Measurements from ENCODE around the gene TYMP.
A peak's percentile ranks its signal among the peaks of the same experiment; 100 is the strongest.

Gene TYMP

DNA sequence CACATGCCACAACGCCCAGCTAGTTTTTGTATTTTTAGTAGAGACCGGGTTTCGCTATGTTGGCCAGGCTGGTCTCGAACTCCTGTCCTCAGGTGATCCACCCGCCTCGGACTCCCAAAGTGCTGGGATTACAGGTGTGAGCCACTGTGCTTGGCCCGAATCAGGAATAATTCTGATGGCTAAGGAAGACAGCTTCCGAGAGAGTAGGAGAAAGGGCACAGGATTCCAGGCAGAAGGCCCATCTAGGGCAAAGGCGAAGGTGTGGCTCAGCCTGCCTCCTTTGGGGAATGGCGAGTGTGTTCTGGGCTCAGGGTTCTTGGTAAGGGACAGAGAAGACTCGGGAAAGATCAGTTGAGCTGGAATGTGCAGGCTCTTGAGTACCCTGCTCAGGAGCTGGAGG, 34.5 kb upstream of the TYMP start:
- no peak for DNase-seq
- TF ChIP-seq, protein P1, sequence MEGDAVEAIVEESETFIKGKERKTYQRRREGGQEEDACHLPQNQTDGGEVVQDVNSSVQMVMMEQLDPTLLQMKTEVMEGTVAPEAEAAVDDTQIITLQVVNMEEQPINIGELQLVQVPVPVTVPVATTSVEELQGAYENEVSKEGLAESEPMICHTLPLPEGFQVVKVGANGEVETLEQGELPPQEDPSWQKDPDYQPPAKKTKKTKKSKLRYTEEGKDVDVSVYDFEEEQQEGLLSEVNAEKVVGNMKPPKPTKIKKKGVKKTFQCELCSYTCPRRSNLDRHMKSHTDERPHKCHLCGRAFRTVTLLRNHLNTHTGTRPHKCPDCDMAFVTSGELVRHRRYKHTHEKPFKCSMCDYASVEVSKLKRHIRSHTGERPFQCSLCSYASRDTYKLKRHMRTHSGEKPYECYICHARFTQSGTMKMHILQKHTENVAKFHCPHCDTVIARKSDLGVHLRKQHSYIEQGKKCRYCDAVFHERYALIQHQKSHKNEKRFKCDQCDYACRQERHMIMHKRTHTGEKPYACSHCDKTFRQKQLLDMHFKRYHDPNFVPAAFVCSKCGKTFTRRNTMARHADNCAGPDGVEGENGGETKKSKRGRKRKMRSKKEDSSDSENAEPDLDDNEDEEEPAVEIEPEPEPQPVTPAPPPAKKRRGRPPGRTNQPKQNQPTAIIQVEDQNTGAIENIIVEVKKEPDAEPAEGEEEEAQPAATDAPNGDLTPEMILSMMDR (IDR thresholded peaks at IDR 0.05; ENCODE audit: low read length) = no peak
- no peak for TF ChIP-seq EZH2 (optimal IDR thresholded peaks at IDR 0.05; ENCODE audit: low read depth, low read length)
- no peak for TF ChIP-seq EZH2phosphoT487 (IDR thresholded peaks at IDR 0.05; ENCODE audit: low read length)
- Histone ChIP-seq H4K20me1 (ENCODE audit: insufficient read depth, low read length) (no peaks in the 10 kb centered on the region), H3K9ac (ENCODE audit: low read length) (no peak overlapping the region), H3K4me2 (ENCODE audit: low read depth, low read length) (no peak overlapping the region), H3K9me3 (replicated peaks; ENCODE audit: insufficient read depth, low read length) (no peaks in the 10 kb centered on the region), H3F3A (ENCODE audit: insufficient read depth, low read length) (no peaks in the 10 kb centered on the region), H3K79me2 (ENCODE audit: low read length) (no peaks in the 10 kb centered on the region), H3K9me2 (replicated peaks; ENCODE audit: insufficient read depth, low read length) (no peaks in the 10 kb centered on the region), H3K27ac (ENCODE audit: low read length) (no peak overlapping the region), H3K4me3 (ENCODE audit: low read length) (no peak overlapping the region), H3K27me3 (replicated peaks; ENCODE audit: insufficient read depth, low read length) (peaks cover 20% of the 10 kb centered on the region), H3K4me1 (ENCODE audit: low read length) (no peaks in the 10 kb centered on the region), H3K36me3 (replicated peaks; ENCODE audit: insufficient read depth, low read length) (no peaks in the 10 kb centered on the region), H2AFZ (ENCODE audit: low read length) (no peak overlapping the region)

DNA sequence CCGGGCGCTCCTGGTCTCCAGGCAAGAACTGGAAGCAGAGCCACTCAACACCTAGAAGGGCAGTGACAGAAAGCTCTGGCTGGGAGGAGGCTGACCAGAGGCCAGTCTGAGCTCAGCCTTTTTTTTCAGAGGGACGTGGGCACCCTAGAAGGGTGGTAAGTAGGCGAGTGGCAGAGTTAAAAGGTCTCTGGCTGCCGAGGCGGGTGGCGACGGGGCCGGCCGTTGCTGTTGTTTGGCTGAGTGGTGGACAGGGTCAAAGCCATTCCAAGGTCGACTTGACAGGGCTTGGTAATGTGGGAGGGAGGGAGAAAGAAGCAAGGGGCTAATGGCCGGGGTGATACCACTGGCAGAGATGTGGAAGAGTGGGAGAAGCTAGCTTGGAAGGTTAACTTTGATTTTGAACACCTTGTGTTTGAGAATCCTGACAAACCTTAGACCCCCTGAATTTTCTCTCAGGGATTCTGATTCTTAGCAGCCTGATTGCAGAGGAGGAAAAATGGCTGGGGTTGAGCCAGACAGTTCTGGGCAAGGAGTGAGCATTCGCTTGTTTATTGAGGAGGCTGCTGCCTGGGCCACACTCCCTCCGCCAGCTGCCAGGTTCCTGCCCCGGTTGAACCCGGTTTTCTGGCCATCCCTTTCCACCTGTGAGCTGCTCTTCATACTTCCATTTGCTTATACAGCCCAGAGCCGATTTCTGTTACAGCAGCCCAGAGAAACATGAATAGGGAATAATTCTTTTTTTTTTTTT, 33.8 kb upstream of the TYMP start:
- Histone ChIP-seq H3K27me3 (replicated peaks; ENCODE audit: insufficient read depth, low read length) (peaks cover 20% of the 10 kb centered on the region), H2AFZ (ENCODE audit: low read length) (peak overlapping the region; percentile 99), H3K9ac (ENCODE audit: low read length) (peak overlapping the region; percentile 43; the same call in 1 of the 2 replicates), H3K27ac (ENCODE audit: low read length) (no peak overlapping the region), H3K36me3 (replicated peaks; ENCODE audit: insufficient read depth, low read length) (no peaks in the 10 kb centered on the region), H3K79me2 (ENCODE audit: low read length) (no peaks in the 10 kb centered on the region), H3K4me3 (ENCODE audit: low read length) (peak overlapping the region; percentile 75), H3F3A (ENCODE audit: insufficient read depth, low read length) (no peaks in the 10 kb centered on the region), H3K4me1 (ENCODE audit: low read length) (no peaks in the 10 kb centered on the region), H3K4me2 (ENCODE audit: low read depth, low read length) (peak overlapping the region; percentile 100), H4K20me1 (ENCODE audit: insufficient read depth, low read length) (no peaks in the 10 kb centered on the region), H3K9me2 (replicated peaks; ENCODE audit: insufficient read depth, low read length) (no peaks in the 10 kb centered on the region), H3K9me3 (replicated peaks; ENCODE audit: insufficient read depth, low read length) (no peaks in the 10 kb centered on the region)
- no peak for DNase-seq
- TF ChIP-seq EZH2phosphoT487 (IDR thresholded peaks at IDR 0.05; ENCODE audit: low read length) (no peak), EZH2 (optimal IDR thresholded peaks at IDR 0.05; ENCODE audit: low read depth, low read length) (no peak)
- TF ChIP-seq, protein P1 (IDR thresholded peaks at IDR 0.05; ENCODE audit: low read length) = no peak

DNA sequence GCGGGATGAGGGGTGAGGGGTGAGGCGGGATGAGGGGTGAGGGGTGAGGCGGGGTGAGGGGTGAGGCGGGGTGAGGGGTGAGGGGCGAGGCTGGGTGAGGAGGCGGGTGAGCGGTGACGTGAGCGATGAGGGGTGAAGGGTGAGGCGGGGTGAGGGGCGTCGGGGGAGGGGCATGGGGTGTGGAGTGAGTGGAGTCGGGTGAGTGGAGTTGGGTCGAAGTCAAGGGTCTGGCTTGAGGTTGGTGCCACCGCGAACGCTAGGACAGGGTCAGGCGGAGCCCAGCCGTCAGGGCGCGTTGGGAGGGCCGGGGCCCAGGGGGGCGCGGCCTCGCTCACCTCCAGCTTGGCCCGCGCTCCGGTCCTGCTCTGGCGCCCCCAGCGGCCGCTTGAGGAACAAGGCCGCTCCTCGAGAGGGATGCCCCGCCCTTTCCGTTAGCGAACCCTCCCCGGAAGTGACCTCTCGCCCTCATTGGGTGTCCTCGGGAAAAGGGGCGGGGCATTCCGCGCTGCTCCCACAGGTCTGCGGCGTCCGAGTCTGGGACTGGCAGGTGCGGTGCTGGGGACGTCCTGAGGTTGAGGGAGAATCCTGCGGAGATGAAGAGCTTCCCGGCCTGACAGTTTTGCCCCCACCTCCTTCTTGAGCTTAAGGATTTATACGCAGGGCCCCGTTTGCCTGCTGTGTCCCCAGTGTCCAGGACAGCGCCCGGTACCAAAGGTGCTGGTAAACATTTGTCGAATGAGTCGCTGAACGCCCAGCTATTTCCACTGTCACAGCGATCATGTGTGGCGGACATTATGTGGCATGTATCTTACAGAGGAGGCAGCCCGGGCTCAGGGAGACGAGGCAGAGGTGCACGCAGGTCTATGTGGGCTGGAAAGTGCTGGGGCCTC, 33.0 kb upstream of the TYMP start, which contains the start of gene SYCE3:
Gene SYCE3, minus strand, starts transcription at position 397 of the 890 bp plus-strand sequence. CDS start 6,514 bp downstream, outside the sequence.
- no peak within 1 kb of the TSS for H3K27ac ChIP-seq (ENCODE audit: low read length)
- H3K4me2 ChIP-seq (ENCODE audit: low read depth, low read length) = peak within 1 kb of the TSS; percentile 100
- TF ChIP-seq, protein P1 (IDR thresholded peaks at IDR 0.05; ENCODE audit: low read length) = peak; percentile 79
- no peak for TF ChIP-seq EZH2 (optimal IDR thresholded peaks at IDR 0.05; ENCODE audit: low read depth, low read length)

More for the DNA sequence above, 33.0 kb upstream of the TYMP start, which contains the start of gene SYCE3:
- peak within 1 kb of the TSS; percentile 99 for H2AFZ ChIP-seq (ENCODE audit: low read length)
- H3K9ac ChIP-seq (ENCODE audit: low read length) = peak within 1 kb of the TSS; percentile 43; the same call in 1 of the 2 replicates
- H3K9me3 ChIP-seq (replicated peaks; ENCODE audit: insufficient read depth, low read length) = no peaks in the 10 kb centered on the region
- H3K79me2 ChIP-seq (ENCODE audit: low read length) = no peaks in the 10 kb centered on the region
- no peaks in the 10 kb centered on the region for H3K4me1 ChIP-seq (ENCODE audit: low read length)
- H3K36me3 ChIP-seq (replicated peaks; ENCODE audit: insufficient read depth, low read length) = no peaks in the 10 kb centered on the region
- no peaks in the 10 kb centered on the region for H4K20me1 ChIP-seq (ENCODE audit: insufficient read depth, low read length)
- peaks cover 20% of the 10 kb centered on the region for H3K27me3 ChIP-seq (replicated peaks; ENCODE audit: insufficient read depth, low read length)
- DNase-seq = peak; percentile 96
- H3F3A ChIP-seq (ENCODE audit: insufficient read depth, low read length) = no peaks in the 10 kb centered on the region
- no peaks in the 10 kb centered on the region for H3K9me2 ChIP-seq (replicated peaks; ENCODE audit: insufficient read depth, low read length)
- peak within 1 kb of the TSS; percentile 75 for H3K4me3 ChIP-seq (ENCODE audit: low read length)
